GM21723 (cell line): ENCODE measurements around the gene PKP3.
A peak's percentile ranks its signal among the peaks of the same experiment; 100 is the strongest.
"Not testable (repeated sequence)": the region's sequence is repeated elsewhere in the genome, so short reads cannot be mapped to it uniquely, and the experiment has no call there.

ENCODE experiments used
- ATAC-seq: cut with Tn5 transposase; IDR thresholded peaks from one replicate; pipeline ENCODE4 v1.9.1; 2021; ENCODE audit warnings: mild to moderate bottlenecking, moderate library complexity; ENCODE audit not compliant: unreplicated experiment

Gene PKP3, protein sequence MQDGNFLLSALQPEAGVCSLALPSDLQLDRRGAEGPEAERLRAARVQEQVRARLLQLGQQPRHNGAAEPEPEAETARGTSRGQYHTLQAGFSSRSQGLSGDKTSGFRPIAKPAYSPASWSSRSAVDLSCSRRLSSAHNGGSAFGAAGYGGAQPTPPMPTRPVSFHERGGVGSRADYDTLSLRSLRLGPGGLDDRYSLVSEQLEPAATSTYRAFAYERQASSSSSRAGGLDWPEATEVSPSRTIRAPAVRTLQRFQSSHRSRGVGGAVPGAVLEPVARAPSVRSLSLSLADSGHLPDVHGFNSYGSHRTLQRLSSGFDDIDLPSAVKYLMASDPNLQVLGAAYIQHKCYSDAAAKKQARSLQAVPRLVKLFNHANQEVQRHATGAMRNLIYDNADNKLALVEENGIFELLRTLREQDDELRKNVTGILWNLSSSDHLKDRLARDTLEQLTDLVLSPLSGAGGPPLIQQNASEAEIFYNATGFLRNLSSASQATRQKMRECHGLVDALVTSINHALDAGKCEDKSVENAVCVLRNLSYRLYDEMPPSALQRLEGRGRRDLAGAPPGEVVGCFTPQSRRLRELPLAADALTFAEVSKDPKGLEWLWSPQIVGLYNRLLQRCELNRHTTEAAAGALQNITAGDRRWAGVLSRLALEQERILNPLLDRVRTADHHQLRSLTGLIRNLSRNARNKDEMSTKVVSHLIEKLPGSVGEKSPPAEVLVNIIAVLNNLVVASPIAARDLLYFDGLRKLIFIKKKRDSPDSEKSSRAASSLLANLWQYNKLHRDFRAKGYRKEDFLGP

DNA sequence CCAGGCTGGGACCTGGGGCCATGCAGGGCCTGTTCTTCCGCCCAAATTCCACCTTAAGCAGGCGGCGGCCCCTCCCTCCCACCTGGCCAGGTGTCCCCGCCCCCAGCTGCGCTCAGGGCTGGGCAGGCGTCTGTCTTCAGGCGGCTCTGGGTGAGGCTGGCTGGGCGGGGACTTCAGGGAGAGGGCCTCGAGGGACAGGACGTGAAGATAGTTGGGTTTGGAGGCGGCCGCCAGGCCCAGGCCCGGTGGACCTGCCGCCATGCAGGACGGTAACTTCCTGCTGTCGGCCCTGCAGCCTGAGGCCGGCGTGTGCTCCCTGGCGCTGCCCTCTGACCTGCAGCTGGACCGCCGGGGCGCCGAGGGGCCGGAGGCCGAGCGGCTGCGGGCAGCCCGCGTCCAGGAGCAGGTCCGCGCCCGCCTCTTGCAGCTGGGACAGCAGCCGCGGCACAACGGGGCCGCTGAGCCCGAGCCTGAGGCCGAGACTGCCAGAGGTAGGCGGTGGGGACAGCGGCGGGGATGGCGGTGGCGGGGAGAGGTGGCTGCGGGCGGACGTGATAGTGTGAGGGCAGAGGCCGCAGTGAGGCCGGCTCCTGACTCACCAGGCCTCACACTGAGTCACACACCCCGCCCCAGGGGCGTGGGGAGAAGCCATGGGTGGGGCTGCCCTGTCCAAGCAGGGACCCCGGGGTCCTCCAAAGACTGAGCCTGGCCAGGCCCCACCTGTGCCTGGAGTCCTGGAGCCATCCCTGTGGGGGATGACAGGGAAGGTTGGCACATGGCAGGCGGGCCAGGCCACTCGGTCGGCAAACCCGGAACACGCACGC, at the start of gene PKP3:
Gene PKP3 (plus strand): TSS at position 176 of the 824 bp plus-strand sequence. CDS start 84 bp downstream, at position 260.
- no peak for ATAC-seq

DNA sequence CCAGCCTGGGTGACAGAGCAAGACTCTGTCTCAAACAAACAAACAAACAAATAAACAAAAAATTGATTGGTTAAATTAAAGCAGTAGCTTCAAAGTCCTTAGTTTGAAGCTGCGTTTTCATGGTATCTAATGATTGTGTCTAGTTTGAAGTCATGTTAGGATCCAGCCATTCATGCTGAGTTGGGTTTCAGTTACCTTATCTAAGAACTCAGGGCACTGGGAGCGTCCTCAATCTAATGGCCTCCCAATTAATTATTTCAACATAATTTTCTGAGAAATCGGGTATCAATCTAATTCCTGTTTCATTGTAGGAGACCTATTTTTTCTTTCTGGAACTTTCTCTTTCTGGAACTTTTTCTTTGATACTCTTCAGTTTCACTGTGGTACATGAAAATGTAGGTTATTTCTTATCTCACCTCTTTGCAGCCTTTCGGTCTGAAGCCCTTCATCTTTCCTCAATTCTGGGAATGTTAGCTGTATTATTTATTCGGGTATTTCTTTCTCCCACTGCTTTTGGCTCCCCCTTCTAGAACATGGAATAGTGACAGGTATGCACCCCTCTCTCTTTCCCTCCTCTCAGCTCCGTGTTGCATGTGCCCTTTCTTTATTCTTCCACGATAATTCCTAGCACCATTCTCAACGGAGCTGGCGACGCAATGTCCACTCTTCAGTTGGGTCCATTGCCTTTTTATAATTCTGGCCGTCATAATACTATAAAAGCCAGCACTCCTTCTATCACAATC, 49.0 kb upstream of the PKP3 start:
- no peak for ATAC-seq

DNA sequence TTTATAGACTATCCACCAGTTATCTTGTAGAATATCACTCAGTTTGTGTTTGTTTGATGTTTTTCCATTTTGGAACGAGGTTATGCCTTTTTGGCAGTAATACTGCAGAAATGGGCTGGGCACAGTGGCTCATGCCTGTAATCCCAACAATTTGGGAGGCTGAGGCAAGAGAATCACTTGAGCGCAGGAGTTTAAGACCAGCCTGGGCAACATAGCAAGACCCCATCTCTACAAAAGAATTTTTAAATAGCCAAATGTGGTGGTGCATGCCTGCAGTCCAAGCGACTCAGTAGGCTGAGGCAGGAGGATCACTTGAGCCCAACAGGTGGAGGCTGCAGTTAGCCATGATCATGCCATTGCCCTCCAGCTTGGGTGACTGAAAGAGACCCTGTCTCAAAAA, 47.5 kb upstream of the PKP3 start:
- ATAC-seq, result no peak

DNA sequence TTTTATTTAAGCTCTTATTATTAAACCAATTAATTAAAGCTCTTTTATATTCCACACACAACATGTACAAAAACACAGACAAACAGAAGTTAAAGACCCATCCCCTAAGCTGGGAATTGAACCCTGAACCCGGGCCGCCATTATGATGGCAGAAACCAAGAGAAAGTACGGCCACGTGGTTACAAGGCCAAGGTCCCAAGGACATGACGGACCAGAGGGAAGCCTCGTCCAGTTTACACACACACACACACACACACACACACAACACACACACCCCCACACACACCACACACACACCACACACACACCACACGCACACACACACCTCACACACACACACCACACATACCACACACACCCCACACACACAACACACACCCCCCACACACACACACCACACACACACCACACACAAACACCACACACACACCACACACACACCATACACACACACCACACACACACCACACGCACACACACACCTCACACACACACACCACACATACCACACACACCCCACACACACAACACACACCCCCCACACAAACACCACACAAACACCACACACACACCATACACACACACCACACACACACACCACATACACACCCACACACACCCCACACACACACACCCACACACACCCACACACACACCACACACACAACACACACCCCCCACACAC, 44.6 kb upstream of the PKP3 start:
- ATAC-seq, result not testable (repeated sequence)

DNA sequence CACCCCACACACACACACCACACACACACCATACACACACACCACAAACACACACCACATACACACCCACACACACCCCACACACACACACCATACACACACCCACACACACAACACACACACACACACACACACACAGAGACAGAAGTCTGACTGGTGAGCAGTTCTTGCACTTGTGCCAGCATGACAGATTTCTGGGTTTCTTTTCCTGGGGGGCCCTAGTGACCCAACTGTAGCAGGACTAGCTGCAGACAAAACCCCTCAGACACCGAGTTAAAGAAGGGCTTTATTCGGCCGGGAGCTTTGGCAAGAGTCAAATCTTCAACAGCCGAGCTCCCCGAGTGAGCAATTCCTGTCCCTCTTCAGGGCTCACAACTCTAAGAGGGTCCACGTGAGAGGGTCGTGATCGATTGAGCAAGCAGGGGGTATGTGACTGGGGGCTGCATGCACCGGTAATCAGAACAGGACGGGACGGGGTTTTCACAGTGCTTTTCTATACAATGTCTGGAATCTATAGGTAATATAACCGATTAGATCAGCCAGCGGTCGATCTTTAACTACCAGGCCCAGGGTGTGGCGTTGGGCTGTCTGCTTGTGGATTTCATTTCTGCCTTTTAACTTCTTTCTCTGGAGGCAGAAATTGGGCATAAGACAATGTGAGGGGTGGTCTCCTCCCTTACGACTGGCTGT, 43.8 kb upstream of the PKP3 start:
- ATAC-seq, result not testable (repeated sequence)

DNA sequence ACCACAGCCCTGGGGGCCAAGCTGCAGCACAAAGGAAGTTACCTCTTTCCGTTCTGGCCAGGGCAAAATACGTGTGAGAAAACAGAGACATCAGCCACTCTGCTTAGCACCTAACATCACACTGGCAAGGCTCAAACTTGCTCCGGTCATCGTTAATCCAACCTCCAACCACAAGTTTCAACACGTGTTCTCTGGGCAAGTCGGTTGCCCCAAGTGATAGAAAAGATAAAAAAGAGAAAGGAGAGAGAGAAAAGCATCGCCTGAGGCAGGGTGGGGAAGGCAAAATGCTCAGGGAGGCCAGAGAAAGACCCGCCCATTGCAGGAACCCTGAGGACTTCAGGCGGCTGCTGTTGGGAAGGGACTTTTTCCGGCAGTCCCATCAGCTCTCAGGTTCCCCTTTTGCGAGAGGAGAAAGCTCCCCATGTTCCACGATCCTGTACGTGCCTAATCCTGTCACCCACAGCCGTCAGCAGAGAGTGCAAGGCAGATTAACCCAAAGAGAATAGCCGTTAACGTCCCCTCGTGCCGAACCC, 43.2 kb upstream of the PKP3 start:
- ATAC-seq, result no peak

DNA sequence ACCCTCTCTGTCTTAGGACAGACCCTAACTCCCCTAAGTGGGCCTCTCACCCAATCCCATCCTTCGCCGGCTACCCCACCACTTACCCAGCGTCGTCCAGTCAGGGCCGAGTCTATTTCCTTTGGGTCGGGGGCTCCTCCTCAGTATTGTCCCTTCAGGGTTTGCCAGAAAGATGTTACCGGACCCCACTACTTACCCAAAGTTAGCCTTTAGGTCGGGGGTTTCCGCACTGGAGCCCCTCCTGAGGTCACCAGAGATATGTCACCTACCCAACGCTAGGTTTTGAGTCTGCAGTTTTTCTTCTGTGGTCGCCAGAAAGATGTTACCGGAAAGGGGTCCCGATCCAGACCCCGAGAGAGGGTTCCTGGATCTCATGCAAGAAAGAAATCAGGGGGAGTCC, 42.6 kb upstream of the PKP3 start:
- no peak for ATAC-seq

DNA sequence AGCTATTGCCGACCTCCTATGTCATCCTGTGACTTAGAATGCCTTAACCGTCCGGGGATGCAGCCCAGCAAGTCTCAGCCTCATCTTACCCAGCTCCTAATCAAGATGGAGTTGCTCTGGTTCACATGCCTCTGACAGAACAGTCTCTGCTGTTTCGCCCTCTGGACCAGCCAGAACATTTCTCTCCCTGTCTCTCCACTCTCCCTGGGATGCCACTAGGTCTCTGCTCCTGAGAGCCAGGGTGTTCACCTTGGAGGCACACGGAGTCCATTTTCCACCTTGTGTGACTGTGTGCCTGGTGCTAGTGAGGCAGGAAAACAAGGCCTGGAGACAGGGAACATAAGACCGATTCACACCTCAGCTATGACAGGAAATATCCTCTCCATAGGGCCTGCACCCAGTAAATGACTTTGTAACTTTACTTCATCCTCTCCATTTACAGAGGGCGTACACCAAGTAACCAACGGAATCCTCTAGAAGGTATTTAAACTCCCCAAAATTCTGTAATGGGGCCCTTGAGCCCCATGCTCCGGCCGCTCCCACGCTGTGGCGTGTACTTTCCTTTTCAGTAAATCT, 41.5 kb upstream of the PKP3 start:
- no peak for ATAC-seq

DNA sequence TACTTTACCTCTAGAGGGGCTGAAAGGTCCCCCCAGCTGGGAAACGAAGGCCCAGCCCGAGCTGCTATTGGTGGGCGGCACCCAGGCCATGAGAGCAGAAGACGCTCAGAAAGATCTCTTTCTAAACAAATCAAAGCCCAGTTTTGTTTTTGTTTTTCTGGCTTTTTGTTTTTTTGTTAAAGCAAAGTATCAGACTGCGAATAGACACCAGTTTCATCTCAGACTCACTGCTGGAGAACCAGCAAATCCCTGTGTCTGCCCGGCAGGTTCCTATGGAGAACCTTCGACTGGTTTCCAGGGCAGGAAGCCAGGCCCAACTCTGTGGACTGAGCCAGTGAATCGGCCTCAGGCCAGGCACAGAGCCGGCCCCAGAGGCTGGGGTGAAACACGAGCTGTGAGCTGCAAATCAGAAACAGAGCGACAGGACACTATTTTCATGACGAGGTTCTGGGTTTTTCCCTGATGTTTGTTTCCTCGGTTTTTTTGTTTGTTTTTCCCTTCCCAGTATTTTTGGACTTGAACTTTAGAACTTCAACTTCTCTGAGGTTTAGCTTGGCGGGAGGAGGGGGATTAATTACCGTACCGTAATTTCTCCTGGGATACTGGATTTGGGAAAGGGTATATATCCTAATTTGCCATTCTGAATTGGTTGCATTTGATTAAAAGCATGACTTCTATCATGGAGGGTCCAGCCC, 40.7 kb upstream of the PKP3 start:
- no peak for ATAC-seq

DNA sequence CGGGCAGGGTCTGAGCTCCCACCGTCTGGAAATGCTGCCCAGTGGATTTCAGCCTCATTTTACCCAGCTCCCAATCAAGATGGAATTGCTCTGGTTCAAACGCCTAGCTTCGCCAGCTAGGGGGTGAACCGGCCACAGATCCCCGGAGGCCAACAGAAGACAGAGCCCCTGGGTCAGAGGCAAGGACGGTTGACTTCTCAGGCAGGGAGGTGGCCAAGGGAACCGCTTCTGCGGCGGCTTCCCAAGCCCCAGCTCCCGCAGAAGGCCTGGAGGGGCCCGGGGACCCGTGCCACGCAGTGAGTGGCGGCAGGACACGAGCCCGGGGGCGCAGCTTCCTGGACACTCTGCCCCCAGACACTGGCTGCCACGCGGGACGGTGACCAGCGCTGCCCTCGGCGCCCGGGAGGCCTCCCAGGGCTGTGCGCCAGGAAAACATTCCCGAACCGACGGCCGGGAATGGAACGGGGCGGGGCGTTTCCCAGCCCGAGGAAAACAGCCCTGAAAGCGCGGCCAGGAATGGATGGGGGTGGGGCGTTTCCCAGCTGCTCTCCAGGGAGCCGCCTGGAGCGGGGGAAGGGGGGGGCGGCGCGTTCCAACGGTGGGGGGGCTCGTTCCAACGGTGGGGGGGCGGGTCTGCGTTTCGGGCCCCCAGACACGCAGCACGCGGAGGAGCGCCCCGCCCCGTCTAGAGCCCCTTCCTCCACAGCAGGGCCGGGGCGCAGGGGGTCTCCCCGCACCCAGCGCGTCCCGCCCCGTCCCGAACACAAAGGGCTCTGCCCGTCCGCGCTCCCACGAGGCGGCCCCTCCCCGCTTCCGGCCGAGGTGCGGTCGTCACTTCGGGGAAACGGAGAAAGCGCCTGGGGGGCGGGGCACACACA, 38.2 kb upstream of the PKP3 start:
- ATAC-seq, result peak; percentile 56

DNA sequence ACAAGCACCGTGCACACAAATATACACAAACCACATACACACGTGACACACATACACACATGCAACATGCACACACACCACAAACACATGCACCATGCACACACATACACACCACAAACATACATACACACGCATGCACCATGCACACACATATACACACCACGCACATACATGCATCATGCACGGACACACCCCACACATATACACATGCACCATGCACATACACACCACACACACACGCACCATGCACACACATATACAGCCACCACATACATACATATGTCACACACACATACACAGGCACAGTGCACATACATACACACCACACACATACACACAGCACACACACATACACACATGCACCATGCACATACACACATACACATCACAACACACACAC, 37.4 kb upstream of the PKP3 start:
- no peak for ATAC-seq

DNA sequence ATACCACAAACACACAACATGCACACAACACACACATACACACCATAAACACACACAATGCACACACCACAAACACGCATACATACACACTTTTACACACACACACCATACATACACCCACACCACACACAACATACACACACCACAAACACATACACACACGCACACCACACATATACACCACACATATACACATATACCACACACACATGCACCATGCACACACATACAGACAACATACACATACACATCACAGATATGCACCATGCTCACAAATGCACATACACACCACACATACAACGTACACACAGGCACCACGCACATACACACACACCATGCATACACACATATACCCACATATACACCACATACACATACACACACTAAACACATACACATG, 36.4 kb upstream of the PKP3 start:
- ATAC-seq, result no peak

DNA sequence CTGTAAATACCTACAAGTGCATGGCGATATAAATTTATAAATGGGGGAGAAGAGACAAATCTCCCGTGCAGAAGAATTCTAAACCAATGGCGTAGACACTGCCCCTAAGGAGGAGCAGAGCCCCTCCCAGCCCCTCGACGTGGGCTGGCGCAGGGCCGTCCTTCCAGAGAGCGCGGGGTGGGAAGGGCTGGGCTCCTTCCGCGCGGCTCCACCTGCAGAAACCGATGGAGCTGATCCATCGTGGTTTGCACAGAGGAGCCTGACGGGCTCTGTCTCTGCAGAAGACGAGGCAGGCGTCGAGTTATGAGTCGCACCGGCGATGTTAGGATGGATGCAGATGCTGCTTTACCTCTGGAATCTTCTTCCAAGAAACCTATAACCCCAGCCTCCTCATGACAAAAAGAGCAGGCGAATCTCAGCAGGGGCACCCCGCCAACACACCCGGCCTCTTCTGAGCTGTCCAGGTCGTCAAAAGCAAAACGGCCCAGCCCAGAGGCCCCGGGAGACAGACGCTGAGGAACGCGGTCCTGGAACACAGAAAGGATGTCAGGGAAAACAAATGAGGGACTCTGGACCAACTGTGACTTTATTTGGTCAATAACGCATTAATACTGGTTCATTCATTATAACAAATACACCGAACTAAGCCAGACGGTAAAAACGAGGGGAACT, 35.7 kb upstream of the PKP3 start:
- no peak for ATAC-seq

DNA sequence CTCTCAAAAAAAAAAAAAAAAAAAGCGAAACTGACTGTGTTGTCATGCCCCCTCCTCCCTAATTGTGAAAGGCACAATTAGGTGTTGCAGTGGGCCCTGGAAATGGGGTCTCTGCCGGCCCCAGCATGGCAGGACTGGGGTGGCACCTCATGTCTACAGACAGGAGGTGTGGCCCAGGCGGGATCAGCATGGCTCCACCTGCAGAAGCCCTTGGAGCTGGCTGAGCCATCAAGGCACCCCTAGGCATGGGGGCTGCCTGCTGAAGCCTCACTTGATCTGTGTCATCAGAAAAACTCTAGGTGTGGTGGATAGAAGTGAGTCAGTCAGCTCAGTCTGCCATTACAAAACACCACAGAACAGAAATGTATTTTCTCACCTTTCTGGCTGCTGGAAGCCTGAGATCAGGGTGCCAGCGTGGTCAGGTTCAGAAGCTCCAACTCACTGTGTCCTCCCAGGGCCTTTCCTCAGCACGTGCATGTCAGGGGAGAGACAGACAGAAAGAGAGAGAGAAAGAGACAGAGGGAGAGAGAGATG, 34.8 kb upstream of the PKP3 start:
- ATAC-seq, result no peak

DNA sequence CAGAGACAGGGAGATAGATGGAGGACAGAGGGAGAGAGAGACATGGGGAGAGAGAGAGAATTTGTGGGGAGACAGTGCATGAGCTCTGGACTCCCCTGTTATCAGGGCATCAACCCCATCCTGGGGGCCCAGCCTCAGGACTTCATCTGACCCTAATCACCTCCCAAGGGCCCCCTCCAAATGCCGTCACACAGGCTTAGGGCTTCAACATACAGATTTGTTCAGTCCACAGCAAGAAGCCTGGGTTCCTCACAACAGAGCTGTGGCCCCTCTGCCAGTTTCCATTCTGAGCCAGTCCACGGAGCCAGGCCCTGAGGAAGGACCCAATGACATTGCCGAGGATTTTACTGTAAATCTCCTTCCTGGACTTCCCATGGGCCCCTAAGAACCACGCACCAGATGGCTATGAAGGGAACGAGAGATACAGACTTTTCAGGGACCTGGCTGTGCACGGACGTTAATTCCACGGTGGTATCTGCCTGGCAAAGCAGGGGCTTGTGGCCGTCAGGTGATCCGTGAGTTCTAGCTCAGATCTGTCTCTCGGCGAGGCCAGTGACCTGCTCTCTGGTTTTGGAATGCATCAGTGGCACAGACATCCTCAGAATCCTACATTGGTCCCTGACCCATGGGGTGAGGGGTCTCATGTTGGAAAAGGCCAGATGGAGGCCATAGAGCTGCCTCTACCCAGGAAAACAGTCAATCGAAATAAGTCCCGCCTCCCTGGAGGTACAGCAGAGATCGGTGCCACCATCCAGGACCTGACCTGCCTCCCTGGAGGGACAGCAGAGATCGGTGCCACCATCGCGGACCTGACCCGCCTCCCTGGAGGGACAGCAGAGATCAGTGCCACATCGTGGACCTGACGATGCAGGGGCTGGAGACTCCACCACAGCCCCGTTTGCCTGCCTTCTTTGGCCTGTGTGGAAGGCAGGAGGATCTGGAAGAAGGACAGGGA, 33.4 kb upstream of the PKP3 start:
- no peak for ATAC-seq
